ENCODE measurements around the gene THEM5.
"Not testable (repeated sequence)": the region's sequence is repeated elsewhere in the genome, so short reads cannot be mapped to it uniquely, and the experiment has no call there.

The THEM5 gene

DNA sequence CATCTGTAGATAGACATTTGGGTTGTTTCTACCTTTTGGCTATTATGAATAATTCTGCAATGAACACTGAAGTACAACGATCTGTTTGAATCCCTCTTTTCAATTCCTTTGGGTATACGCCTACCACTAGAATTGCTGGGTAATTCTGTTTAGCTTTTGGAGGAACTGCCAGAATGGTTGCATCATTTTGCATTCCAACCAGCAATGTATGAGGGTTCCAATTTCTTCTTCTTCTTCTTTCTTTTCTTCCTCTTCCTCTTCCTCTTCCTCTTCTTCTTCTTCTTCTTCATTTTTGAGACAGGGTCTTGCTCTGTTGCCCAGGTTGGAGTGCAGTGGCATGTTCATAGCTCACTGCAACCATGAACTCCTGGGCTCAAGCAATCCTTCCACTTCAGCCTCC lies 13.8 kb upstream of the THEM5 start:
- no peak for DNase-seq

DNA sequence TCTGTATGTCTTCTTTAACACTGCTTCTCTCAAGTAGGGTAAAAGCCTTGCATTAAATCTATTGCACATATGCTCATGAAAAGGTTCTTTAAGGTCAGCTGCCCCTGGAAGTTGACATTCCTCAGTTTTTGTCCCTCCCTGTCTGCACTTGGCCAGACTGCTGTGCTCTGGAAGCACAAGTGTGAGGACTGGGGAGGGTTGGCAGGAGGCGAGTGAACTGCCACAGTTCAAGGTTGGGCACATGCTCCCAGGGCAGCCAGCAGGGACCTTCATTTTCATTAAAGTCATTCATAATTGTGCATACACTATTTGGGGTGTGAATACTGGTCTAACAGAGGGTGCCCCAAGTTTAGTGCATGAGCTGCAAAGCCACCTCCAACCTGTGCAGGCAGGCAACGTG lies 10.9 kb upstream of the THEM5 start:
- DNase-seq, result no peak

DNA sequence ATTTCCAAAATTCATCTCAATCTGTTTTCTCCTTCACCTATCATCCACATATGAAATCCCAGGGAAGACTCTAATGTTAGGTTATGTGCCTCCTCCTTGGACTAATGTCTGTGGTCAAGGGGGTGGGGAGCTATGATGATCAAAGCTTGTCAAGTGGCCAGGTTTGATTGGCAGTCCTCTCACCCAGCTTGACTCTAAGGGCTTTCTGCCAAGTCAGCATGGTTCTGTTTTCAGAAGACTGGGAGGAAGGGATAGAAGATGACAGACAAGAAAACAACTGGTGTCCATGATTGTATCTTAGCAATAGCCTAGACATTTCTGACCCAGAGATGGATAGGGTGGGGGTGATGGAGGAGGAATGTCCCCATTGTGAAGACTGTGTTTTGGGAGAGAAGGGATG lies 9.1 kb upstream of the THEM5 start:
- DNase-seq, result no peak

DNA sequence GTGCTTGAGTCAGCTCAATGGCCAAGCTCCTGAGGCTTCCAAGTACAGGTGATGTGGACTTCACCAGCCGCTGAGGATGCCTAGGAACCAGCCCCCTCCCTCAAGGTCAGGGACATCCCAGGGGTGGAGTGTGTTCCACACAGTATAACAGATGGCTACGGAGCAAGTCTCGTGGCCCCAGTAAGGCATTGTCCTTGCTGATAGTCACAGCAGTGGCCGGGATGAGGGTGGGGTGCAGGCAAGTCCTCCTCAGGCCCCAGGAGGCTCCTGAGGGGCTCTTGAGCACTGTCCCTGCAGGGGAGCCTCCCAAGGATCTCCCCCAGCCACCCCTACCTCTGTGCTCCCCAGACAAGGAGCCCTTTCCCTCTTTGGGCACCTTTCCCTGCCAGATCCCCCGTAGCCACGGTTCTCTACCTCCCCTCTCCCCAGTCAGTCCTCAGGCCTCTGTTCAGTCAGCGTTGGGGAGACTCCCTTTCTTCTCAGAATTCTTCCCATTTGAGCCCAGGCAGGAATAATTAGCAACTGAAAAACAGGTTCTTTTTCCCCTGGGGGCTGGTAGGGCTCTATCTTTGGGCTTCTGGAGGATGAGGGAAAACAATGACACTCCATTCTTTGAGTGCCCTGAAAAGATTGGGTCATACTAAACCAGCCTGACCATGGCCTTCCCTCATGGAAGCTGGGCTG lies 7.1 kb upstream of the THEM5 start:
- no peak for DNase-seq

DNA sequence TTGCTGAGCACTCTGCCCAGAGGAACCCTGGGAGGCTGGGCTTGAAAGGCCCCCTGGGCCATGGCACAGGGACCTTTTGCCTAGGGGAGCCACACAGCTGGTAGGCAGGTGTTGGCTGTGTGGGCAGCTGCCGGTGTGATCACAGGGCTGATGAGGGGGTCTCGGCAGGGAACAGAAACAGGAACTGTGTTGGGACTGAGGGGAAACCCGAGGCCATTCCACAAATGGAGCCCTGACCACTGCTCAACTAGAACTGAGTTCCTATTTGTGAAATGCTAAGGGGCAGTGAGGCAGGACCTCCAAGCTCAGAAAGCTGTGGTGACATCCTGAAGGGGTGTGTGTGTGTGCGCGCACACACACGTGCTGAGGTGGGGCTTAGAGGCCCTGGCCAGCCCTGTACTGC lies 6.4 kb upstream of the THEM5 start:
- DNase-seq, result no peak

DNA sequence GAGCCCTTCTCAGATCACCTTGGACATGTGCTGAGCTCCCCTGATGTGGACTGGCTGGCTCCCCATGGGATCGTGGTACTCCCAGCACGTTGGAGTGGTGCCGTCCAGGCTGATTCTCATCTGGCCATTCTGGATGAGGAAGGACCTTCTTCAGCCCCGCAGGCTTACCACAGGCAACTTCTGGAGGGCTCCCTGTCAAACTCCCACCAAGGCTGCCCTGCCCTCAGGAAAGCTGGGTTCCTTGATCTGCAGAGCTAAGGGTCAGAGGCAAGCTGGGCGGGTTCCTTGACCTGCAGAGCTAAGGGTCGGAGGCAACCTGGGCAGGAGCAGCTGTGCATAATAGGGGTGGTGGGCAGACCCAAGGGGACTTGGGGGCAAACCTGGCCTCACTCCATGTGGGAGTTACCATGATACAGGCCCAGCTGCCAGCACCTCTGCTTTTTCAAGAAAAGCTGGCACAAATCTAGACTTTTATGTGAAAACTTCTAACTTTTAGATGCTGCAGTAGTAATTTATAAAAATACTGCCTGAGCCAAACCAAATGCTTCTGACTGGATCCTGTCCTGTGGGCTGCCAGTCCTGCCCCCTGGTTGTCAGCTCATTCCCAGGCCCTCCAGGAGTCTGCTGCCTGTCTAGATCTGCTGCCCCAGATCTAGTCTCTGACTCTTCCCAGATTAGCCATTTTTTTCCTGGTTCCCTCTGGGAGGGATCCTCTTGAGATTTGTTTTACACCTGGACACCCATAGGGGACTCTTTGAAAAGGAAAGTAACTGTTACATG lies 5.6 kb upstream of the THEM5 start:
- no peak for DNase-seq

DNA sequence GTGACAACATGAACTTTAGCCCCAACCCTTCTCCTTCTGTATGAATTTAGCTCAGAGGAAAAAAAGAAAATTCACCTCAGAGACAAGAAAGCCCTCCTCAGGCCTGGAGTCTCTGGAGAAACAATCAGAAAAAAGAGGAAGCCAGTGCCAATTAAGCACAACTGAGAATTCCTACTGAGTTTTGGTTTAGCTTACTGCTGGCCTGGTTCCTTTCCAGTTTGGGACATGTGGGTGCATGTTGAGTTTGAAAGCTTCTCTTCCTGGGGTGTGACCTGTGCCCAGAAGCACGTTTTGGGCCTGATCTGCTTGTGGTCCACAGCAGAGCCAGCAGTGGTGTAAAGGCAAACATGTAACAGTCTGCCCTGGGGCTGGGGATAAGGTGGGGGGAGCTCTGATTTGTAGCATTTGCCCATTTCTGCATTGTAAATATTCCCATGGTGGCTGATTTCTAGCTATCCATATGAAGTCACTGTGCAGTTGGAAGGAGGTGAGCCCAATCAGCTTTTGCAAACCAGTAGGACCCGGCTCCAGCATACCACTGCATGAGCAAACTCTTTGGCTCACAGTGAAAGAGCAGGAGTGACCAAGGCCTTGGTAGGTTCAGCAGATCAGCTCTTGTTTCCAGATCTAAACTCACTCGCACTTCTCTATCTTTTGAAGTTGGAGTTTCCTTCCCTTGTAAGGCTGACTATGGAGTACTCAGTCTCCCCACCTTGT lies 4.7 kb upstream of the THEM5 start:
- DNase-seq, result no peak

DNA sequence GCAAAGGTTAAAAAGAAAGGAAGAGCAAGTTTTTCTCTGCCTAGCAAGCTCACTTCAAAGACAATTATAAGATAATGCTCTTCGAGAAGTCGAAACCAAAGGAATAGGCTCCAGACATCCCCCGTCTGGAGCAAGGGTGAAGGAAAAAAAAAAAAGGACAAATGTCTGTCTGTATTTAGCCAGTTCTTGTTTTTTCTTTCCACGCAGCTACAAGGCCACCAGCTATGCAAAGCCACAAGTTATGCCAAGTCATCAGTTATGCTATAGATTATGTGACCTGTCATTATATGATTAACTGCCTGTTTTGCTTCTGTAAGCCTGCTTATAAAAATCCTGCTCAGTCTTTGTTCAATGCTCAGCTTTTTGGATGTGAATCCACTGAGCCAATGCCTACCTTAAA lies 2.4 kb upstream of the THEM5 start:
- DNase-seq, result no peak

DNA sequence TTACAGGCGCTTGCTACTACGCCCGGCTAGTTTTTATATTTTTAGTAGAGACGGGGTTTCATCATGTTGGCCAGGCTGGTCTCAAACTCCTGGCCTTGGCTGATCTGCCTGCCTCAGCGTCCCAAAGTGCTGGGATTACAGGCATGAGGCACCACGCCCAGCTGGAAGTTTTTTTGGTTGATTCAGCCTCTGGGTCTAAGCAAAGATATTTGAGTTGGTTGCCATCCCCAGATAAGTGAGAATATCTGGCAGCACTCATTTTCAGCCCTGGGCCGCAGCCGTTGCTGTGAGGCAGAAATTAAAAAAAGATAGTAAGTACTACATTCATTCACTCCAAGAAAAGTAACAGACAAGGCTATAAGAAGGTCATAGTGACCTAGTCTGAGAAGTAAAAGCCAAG lies 2.0 kb upstream of the THEM5 start:
- not testable (repeated sequence) for DNase-seq

DNA sequence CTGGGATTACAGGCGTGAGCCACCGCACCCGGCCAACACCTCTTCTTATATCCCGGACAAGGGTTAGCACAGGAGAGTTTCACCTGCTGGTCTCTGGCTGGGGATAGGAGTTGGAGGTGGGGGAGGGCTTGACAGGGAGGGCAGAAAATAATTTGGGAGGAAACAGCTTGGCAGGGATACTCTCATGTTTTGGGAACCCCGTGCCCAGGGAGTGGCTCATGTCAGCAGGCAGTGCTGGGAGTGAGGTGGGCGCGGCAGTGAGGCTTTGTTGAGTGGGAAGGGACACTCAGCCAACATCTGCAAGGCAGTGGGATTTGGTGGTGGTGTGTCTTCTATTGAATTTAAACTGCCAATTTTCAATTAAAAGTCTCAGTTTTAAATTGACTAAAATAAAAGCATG lies 1.1 kb upstream of the THEM5 start:
- DNase-seq, result no peak

DNA sequence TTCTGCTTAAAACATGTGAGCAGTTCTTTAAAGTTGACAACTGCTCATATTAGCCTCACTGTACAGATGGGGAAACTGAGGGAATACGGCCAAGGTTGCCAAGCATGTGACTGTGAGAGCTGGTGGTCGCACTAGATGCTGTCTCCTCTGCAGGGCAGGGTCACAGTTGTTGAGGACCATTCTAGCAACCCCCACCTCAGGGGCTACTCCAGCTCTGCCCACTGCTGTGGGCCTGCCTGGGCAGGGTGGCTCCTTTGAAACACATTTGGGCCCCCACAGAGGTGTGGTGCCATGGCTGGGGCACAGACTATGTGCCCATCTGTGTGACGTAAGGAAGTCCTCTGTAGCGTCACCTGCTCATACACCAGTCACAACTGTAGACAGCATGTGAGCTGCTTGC lies 779 bp downstream of the THEM5 start:
- no peak for DNase-seq

DNA sequence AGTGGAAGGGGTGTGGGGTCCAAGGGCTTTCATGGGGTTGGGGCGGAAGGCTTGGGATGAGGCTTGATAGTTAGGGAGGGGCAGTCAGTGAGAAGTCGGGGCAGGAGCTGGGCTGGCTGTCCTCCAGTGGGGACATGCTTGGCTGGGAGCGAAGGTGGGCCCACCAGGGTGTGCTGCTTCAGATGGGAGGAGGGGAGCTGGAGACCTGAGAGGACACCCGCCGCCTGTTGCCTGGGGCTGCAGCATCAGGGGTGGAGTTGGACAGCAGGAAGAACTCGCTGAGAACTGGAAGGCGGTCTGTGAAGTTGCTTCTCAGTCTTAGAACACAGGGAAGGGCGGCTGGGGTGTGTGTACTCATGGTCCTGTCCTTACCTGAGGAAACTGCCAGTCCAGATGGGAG lies 1.6 kb downstream of the THEM5 start:
- no peak for DNase-seq

DNA sequence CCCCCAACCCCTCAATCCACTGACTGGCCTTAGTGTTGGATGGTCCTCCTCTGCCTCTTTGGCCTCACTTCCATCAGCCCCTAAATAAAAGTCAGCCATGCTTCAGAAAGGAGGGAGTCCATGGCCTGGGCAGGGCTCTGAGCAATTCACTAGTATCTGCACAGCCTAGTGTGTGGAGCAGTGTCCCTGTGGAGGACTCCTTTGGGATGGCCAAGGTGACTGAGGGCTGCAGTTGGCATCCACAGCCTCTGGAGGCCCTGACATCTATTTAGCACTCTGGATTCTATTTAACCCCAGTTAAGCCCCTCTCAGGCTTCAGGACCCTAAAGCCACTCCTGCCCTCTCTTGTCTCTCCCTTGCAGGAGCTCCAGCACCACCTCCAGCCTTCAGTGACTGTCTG lies 3.6 kb downstream of the THEM5 start:
- DNase-seq, result no peak

DNA sequence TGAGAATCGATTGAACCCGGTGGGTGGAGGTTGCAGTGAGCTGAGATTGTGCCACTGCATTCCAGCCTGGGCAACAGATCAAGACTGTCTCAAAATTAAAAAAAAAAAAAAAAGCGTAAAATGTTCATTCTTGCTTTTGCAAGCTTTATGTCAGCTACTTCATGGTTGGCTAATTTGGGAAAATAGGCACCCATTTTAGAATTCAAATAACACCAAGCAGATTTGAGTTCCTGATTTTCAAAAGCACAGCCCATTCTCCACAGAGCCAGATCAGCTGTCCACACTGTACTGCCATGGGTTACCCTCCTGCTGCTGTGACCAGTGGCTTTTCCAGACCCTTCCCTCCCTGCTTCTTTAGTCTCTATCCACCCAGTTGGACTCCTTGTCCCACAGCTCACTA lies 4.4 kb downstream of the THEM5 start:
- no peak for DNase-seq

DNA sequence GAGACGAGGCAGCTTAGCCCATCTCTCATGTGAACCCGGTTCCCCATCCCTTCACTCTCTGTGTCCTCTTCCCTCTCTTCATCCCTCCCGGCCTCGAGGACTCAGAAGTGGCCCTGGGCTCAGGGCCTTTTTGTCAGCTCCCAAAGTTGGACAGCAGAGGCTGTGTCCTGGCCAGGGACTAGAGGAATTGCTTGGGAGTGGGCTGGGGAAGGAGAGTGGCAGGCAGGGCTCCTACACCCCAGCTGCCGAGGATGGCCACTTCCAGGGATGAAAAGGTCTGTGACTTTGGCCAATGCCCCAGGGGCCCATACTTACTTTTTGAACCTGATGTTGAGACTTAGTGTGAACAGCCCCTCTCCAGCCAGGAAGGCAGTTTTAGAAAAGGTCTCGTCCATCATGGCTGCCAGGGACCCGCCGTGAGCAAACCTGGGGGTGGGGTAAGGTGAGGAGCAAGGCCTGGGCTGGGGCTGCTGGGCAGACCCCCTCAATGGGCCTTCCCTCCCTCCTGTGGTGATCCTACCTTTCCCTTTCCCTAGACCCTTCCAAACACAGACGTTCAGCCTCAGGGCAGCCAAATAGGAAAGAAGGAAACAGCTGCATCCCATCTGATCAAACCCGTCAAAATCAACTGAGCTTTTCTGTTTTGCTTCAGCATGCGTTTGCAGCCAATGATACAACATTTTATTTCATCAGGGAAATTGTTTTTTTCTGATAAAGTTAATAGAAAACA lies 5.5 kb downstream of the THEM5 start:
- no peak for DNase-seq

DNA sequence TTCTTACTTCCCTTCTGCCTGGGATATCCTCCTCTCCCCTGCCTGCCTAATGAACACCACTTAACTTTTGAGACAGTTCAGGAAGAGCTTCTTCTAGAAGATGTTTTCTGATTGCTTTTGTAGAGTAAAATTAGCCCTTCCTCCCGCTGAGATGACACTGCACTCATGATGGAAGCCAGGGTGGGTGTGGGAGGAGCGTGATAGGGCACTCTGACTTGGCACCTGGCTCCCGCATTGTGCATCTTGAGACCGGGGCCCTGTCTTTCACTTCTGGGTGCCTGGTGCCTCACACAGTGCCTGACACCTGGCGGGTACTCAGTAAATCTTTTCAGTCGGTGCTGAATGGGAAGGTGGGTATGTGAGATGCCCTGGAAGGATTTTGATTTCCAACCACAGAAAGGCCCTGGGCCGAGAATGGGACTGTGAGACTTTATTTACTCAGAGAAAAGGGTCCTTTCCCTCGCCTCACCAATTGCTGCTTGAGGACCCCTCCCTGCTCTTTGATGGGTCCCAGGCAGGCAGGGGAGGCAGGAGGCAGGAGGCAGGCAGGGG lies 6.8 kb downstream of the THEM5 start:
- peak in 1 of 2 experiments; percentile 37 for DNase-seq

DNA sequence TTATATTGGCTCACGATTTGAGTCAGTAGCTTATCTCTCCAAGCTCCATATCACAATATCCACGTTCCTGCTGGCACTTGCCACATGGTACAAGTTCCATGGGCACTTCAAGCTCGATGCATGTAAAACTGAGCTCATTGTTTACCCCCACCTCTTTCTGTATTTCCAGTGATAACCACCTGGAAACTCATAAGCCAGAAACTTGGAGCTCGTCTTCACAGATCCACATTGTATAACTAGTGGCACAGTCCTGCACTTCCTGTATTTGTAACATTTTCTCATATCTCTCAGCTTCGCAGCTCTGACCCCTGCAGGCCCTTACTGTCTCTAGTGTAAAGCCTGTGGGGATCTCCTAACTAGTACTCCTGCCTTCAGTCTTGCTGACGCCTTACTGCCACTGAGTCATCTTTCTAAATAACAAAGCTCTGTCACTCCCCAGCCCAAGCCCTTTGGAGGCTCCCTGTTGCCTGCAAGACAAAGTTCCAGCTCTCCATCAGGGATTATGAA lies 7.4 kb downstream of the THEM5 start:
- peak in 1 of 2 experiments; percentile 35 for DNase-seq

DNA sequence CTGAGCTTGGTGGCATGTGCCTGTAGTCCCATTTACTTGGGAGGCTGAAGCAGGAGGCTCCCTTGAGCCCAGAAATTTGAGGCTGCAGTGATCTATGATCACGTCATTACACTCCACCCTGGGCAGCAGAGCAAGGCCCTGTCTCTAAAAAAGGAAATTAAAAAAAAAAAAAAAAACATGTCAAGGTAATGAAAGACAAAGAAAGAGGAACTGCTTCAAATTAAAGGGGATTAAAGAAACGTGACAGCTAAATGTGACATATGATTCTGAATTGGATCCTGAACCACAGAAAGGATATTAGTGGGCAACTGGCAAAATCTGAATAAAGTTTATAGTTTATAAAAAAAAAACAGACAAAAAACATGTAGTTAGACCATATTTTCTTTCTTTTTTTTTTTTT lies 10.1 kb downstream of the THEM5 start:
- DNase-seq, result no peak

DNA sequence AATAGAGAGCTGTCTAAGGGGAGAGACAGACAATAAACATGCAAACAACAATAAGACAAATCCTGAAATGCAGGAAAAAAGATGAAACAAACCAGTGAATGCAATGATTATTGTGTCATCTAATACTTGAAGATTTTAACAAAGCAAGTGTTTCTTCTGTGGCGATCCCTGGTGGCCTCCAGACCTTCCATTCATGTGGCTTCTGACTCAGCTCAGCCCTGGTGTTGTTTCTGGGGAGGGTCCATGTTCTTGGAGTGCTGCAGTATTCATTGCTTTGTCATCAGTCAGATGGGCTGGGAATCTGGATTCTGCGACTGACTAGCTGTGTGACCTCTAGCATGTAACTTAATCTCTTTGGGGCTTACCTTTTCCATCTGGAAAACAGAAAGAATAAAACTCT lies 12.4 kb downstream of the THEM5 start:
- no peak for DNase-seq

DNA sequence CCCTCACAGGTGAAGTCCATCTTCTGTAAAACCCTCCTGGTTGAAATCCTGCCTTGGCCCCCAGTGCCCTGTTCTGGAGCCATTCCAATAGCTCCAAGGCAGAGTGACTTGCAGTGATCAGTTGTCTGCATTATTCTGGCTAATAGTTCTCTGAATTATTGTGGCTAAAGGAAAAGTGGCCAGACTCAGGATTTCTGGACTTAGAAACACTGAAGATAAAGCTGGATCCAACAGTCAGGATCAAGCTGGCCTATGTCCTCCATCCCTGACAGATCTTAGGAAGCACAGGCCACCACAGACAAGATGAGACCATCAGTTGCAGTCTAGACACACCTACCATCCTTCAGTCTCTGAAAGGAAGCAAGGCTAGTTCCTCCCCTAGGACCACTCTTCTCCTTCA lies 13.1 kb downstream of the THEM5 start:
- no peak for DNase-seq

DNA sequence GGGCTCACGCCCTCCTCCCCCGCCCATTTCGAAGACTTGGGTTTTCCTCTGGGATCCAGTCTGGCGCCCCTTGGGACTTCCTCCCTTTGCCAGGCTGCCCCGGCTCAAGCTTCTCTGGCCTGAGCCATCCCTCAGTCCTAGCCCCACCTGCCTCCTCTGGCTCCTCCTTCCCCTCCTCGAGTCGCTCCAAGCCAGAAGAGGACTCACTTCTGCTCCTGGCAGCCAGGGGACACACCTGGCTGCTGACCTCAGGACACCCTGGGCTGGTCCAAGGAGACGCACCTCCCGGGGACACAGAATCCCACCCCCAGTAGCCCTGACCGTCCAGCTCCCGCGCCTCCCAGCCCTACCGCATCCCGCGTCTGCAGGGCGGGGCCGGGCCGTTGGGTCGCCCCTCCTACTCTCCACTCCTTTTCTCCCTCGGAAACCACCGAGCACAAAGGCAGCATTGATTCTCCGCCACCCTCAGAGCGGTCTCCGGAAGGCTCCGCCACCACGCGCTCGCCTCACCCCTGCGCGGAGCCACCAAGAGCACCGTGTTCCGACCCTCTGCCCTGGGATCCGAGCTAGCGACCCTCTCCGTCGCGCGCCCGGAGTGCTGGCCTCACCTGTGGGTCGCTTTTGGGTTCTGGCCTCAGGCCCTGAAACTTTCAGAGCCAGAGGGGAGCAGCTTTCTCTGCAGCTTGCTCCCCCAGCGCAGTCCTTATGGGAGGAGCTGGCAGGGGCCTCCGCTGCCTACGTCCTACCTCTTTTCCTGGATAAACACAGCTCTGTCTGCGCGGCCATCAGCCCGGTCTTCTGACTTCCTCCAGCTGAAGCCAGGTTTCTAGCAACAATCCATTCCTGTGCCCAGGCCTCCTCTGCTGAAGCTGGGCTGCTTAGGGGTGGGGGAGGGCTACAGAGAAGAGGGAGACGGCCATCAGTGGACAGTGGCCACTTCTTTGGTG lies 13.8 kb downstream of the THEM5 start, which contains the start of gene C2CD4D:
TSS of gene C2CD4D (minus strand) at position 364 of the 947 bp plus-strand sequence. CDS start 831 bp downstream, outside the sequence.
- DNase-seq, result peak; percentile 75 to 84

DNA sequence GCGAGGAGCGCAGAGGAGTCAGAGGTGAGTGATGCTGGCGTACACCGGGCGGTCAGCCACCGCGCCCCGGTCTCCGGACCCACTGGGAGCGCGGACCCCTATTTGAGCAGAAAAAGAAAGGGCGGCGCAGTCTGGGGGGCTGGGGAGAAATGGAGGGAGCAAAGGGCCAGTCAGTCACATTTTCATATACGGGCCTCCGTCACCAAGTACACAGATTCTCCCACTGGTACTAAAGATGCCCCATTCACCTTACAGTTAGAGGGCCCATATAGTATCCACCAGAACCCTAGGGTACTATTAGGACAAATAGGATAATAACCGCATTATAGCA lies 14.5 kb downstream of the THEM5 start:
- no peak for DNase-seq
